NT2/D1 (cell line): ENCODE results near the gene ANKRD2.

Experiments used
- YY1 ChIP-seq: IDR thresholded peaks from 2 replicates; pipeline ENCODE4 v1.6.1; 2011; ENCODE audit not compliant: insufficient read length, insufficient read depth
- ZNF274 ChIP-seq: IDR thresholded peaks from 2 replicates; pipeline ENCODE4 v1.6.1; 2011; ENCODE audit warnings: mild to moderate bottlenecking, low read depth, low read length

DNA sequence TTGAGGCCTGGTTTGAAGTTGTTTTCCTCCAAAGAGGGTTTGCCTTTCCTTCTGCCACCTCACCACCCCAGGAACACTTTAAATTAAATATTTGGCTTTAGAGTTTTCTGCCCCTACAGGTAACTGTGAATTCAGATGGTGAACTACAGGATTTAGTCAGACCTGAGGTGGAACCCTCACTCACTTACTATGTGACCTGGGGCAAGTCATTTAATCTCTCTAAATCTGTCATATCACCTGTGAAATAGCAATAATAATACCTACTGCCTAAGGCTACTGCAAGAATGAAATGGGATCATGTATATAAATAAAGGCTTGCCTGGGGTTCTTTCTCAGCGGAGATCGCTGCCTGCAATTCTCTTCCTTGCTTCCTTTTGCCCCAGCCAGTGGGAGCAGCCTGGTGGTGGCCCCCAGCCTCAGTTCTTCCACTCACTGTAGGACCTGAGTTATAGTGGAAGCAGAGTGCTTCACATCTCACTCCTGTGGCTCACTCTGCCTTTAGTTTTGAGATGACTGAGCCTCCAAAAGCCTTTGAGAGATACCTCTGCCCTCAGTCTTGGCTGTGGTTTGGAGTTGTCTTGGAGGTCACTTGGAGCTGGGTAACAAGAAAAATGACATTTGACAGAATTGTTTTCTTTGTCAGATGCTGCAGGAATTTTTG, 6.1 kb upstream of the ANKRD2 start:
- no peak for TF ChIP-seq YY1
- TF ChIP-seq ZNF274, result no peak
